ENCODE measurements around the gene BSND.

BSND gene

GRCh38 chr1:54984131-54984842, 14.4 kb upstream of the BSND start:
- no peaks in the 10 kb centered on the region for H3K4me1 ChIP-seq (ENCODE audit: control insufficient read depth, insufficient read depth, low read length, unreplicated experiment)
- H3K36me3 ChIP-seq (ENCODE audit: insufficient read depth, low read length): no peaks in the 10 kb centered on the region
- no peak overlapping the region for H3K27ac ChIP-seq (ENCODE audit: low read depth, low read length)
- H2AFZ ChIP-seq (ENCODE audit: low read length, unreplicated experiment): no peak overlapping the region
- no peaks in the 10 kb centered on the region for H3K79me2 ChIP-seq (ENCODE audit: control insufficient read depth, insufficient read depth, low read length, unreplicated experiment)
- H3K4me3 ChIP-seq (ENCODE audit: low read depth, low read length): no peak overlapping the region
- H3K27me3 ChIP-seq (ENCODE audit: insufficient read depth, low read length): peaks cover 27% of the 10 kb centered on the region

- no peaks in the 10 kb centered on the region for H3K79me2 ChIP-seq (ENCODE audit: control insufficient read depth, insufficient read depth, low read length, unreplicated experiment)
- no peak overlapping the region for H2AFZ ChIP-seq (ENCODE audit: low read length, unreplicated experiment)
- H3K4me3 ChIP-seq (ENCODE audit: low read depth, low read length): no peak overlapping the region
- no peaks in the 10 kb centered on the region for H3K36me3 ChIP-seq (ENCODE audit: insufficient read depth, low read length)
- peaks cover 16% of the 10 kb centered on the region for H3K27me3 ChIP-seq (ENCODE audit: insufficient read depth, low read length)
- H3K27ac ChIP-seq (ENCODE audit: low read depth, low read length): no peak overlapping the region
- no peaks in the 10 kb centered on the region for H3K4me1 ChIP-seq (ENCODE audit: control insufficient read depth, insufficient read depth, low read length, unreplicated experiment)
Measured at GRCh38 chr1:54985556-54985955, 13.2 kb upstream of the BSND start.

GRCh38 chr1:54986025-54986424, 12.7 kb upstream of the BSND start:
- Histone ChIP-seq H3K27me3 (ENCODE audit: insufficient read depth, low read length) (peaks cover 11% of the 10 kb centered on the region), H3K4me1 (ENCODE audit: control insufficient read depth, insufficient read depth, low read length, unreplicated experiment) (no peaks in the 10 kb centered on the region), H3K27ac (ENCODE audit: low read depth, low read length) (no peak overlapping the region), H3K79me2 (ENCODE audit: control insufficient read depth, insufficient read depth, low read length, unreplicated experiment) (no peaks in the 10 kb centered on the region), H3K36me3 (ENCODE audit: insufficient read depth, low read length) (no peaks in the 10 kb centered on the region), H3K4me3 (ENCODE audit: low read depth, low read length) (no peak overlapping the region), H2AFZ (ENCODE audit: low read length, unreplicated experiment) (no peak overlapping the region)

GRCh38 chr1:54986533-54986932, 12.2 kb upstream of the BSND start:
- Histone ChIP-seq H3K4me1 (ENCODE audit: control insufficient read depth, insufficient read depth, low read length, unreplicated experiment) (no peaks in the 10 kb centered on the region), H2AFZ (ENCODE audit: low read length, unreplicated experiment) (no peak overlapping the region), H3K27me3 (ENCODE audit: insufficient read depth, low read length) (peaks cover 6% of the 10 kb centered on the region; the same call in 1 of the 2 replicates), H3K27ac (ENCODE audit: low read depth, low read length) (no peak overlapping the region), H3K4me3 (ENCODE audit: low read depth, low read length) (no peak overlapping the region), H3K36me3 (ENCODE audit: insufficient read depth, low read length) (no peaks in the 10 kb centered on the region), H3K79me2 (ENCODE audit: control insufficient read depth, insufficient read depth, low read length, unreplicated experiment) (no peaks in the 10 kb centered on the region)

GRCh38 chr1:54987427-54987826, 11.3 kb upstream of the BSND start:
- H3K36me3 ChIP-seq (ENCODE audit: insufficient read depth, low read length): no peaks in the 10 kb centered on the region
- H3K27ac ChIP-seq (ENCODE audit: low read depth, low read length): no peak overlapping the region
- 0 out of 2 replicates have a peak, but pooled peaks cover 2% of the 10 kb centered on the region for H3K27me3 ChIP-seq (ENCODE audit: insufficient read depth, low read length)
- H3K4me1 ChIP-seq (ENCODE audit: control insufficient read depth, insufficient read depth, low read length, unreplicated experiment): no peaks in the 10 kb centered on the region
- H2AFZ ChIP-seq (ENCODE audit: low read length, unreplicated experiment): no peak overlapping the region
- H3K79me2 ChIP-seq (ENCODE audit: control insufficient read depth, insufficient read depth, low read length, unreplicated experiment): no peaks in the 10 kb centered on the region
- no peak overlapping the region for H3K4me3 ChIP-seq (ENCODE audit: low read depth, low read length)

GRCh38 chr1:54987919-54988705, 10.6 kb upstream of the BSND start:
- H2AFZ ChIP-seq (ENCODE audit: low read length, unreplicated experiment): no peak overlapping the region
- H3K27me3 ChIP-seq (ENCODE audit: insufficient read depth, low read length): 0 out of 2 replicates have a peak, but pooled peaks cover 2% of the 10 kb centered on the region
- H3K27ac ChIP-seq (ENCODE audit: low read depth, low read length): no peak overlapping the region
- no peaks in the 10 kb centered on the region for H3K36me3 ChIP-seq (ENCODE audit: insufficient read depth, low read length)
- H3K79me2 ChIP-seq (ENCODE audit: control insufficient read depth, insufficient read depth, low read length, unreplicated experiment): no peaks in the 10 kb centered on the region
- no peaks in the 10 kb centered on the region for H3K4me1 ChIP-seq (ENCODE audit: control insufficient read depth, insufficient read depth, low read length, unreplicated experiment)
- H3K4me3 ChIP-seq (ENCODE audit: low read depth, low read length): no peak overlapping the region

GRCh38 chr1:54988975-54989374, 9.8 kb upstream of the BSND start:
- Histone ChIP-seq H3K36me3 (ENCODE audit: insufficient read depth, low read length) (no peaks in the 10 kb centered on the region), H3K27ac (ENCODE audit: low read depth, low read length) (no peak overlapping the region), H3K27me3 (ENCODE audit: insufficient read depth, low read length) (no peaks in the 10 kb centered on the region), H2AFZ (ENCODE audit: low read length, unreplicated experiment) (no peak overlapping the region), H3K4me3 (ENCODE audit: low read depth, low read length) (no peak overlapping the region), H3K4me1 (ENCODE audit: control insufficient read depth, insufficient read depth, low read length, unreplicated experiment) (no peaks in the 10 kb centered on the region), H3K79me2 (ENCODE audit: control insufficient read depth, insufficient read depth, low read length, unreplicated experiment) (no peaks in the 10 kb centered on the region)

- Histone ChIP-seq H2AFZ (ENCODE audit: low read length, unreplicated experiment) (no peak overlapping the region), H3K27me3 (ENCODE audit: insufficient read depth, low read length) (no peaks in the 10 kb centered on the region)
Measured at GRCh38 chr1:54989473-54989872, 9.3 kb upstream of the BSND start.

GRCh38 chr1:54989968-54990810, 8.5 kb upstream of the BSND start:
- no peaks in the 10 kb centered on the region for H3K27me3 ChIP-seq (ENCODE audit: insufficient read depth, low read length)
- no peaks in the 10 kb centered on the region for H3K79me2 ChIP-seq (ENCODE audit: control insufficient read depth, insufficient read depth, low read length, unreplicated experiment)
- H3K27ac ChIP-seq (ENCODE audit: low read depth, low read length): no peak overlapping the region
- H2AFZ ChIP-seq (ENCODE audit: low read length, unreplicated experiment): no peak overlapping the region
- no peaks in the 10 kb centered on the region for H3K4me1 ChIP-seq (ENCODE audit: control insufficient read depth, insufficient read depth, low read length, unreplicated experiment)
- H3K36me3 ChIP-seq (ENCODE audit: insufficient read depth, low read length): no peaks in the 10 kb centered on the region
- no peak overlapping the region for H3K4me3 ChIP-seq (ENCODE audit: low read depth, low read length)

More at GRCh38 chr1:54989473-54989872, 9.3 kb upstream of the BSND start:
- H3K27ac ChIP-seq (ENCODE audit: low read depth, low read length): no peak overlapping the region
- no peaks in the 10 kb centered on the region for H3K36me3 ChIP-seq (ENCODE audit: insufficient read depth, low read length)
- no peaks in the 10 kb centered on the region for H3K79me2 ChIP-seq (ENCODE audit: control insufficient read depth, insufficient read depth, low read length, unreplicated experiment)
- H3K4me3 ChIP-seq (ENCODE audit: low read depth, low read length): no peak overlapping the region
- H3K4me1 ChIP-seq (ENCODE audit: control insufficient read depth, insufficient read depth, low read length, unreplicated experiment): no peaks in the 10 kb centered on the region

GRCh38 chr1:54990916-54991315, 7.8 kb upstream of the BSND start:
- H3K27me3 ChIP-seq (ENCODE audit: insufficient read depth, low read length): peaks cover 4% of the 10 kb centered on the region
- no peak overlapping the region for H3K27ac ChIP-seq (ENCODE audit: low read depth, low read length)
- H3K4me3 ChIP-seq (ENCODE audit: low read depth, low read length): no peak overlapping the region
- H3K4me1 ChIP-seq (ENCODE audit: control insufficient read depth, insufficient read depth, low read length, unreplicated experiment): no peaks in the 10 kb centered on the region
- no peak overlapping the region for H2AFZ ChIP-seq (ENCODE audit: low read length, unreplicated experiment)
- H3K79me2 ChIP-seq (ENCODE audit: control insufficient read depth, insufficient read depth, low read length, unreplicated experiment): no peaks in the 10 kb centered on the region
- no peaks in the 10 kb centered on the region for H3K36me3 ChIP-seq (ENCODE audit: insufficient read depth, low read length)

Measured in ACC112 (cell line).